Stimulated activated CD4-positive, alpha-beta T cell treated with anti-CD3 and anti-CD28 coated beads, Interleukin-1b, Interleukin-23, amount 100 ng/mL, for 4 hours (primary cell): ENCODE results near the gene C19orf38.

ENCODE experiments used
- DNase-seq, 2 donors: peaks; one replicate each; pipeline ENCODE4 v3.0.0-alpha.2; 2020; ENCODE audit warnings: low read depth in 2 of 2

The C19orf38 gene

GRCh38 chr19:10848230-10848856, at the start of gene C19orf38:
Gene C19orf38 (plus strand): TSS chr19:10848415. CDS start chr19:10848509, 94 bp downstream.
- no peak for DNase-seq

GRCh38 chr19:10800488-10800887, 47.7 kb upstream of the C19orf38 start:
- no peak for DNase-seq

- DNase-seq: no peak
These were observed 45.7 kb upstream of the C19orf38 start for GRCh38 chr19:10802479-10802878.

GRCh38 chr19:10803252-10803651, 45.0 kb upstream of the C19orf38 start:
- no peak for DNase-seq

- no peak for DNase-seq
These were observed 43.0 kb upstream of the C19orf38 start for GRCh38 chr19:10805065-10805757.

GRCh38 chr19:10805758-10806247, 42.4 kb upstream of the C19orf38 start:
- no peak for DNase-seq

- no peak for DNase-seq
These were observed 39.1 kb upstream of the C19orf38 start for GRCh38 chr19:10808937-10809649.

- no peak for DNase-seq
These were observed 38.4 kb upstream of the C19orf38 start for GRCh38 chr19:10809651-10810285.

- no peak for DNase-seq
These were observed 36.7 kb upstream of the C19orf38 start for GRCh38 chr19:10811391-10812111.

- DNase-seq: no peak
These were observed 36.0 kb upstream of the C19orf38 start for GRCh38 chr19:10812196-10812595.

- DNase-seq: no peak
These were observed 35.3 kb upstream of the C19orf38 start for GRCh38 chr19:10812902-10813404.

- no peak for DNase-seq
These were observed 33.1 kb upstream of the C19orf38 start for GRCh38 chr19:10815007-10815536.

- DNase-seq: no peak
These were observed 32.1 kb upstream of the C19orf38 start for GRCh38 chr19:10815969-10816644.

- DNase-seq: no peak
These were observed 31.5 kb upstream of the C19orf38 start for GRCh38 chr19:10816691-10817090.

GRCh38 chr19:10817291-10818038, 30.8 kb upstream of the C19orf38 start:
- DNase-seq: no peak

GRCh38 chr19:10818301-10819123, 29.7 kb upstream of the C19orf38 start:
- DNase-seq: no peak

- no peak for DNase-seq
These were observed 28.8 kb upstream of the C19orf38 start for GRCh38 chr19:10819124-10820060.

GRCh38 chr19:10820173-10820572, 28.0 kb upstream of the C19orf38 start:
- no peak for DNase-seq
